RWPE1 (cell line): ENCODE measurements around the gene NUDT8.

Experiments used
- CTCF ChIA-PET: fragments of 350-600 bp; sonication (Branson Sonifier 250); formaldehyde crosslinking; extraction: SDS; loops from one replicate; lab custom pipeline; 2021; lab: Yijun Ruan, JAX
- POLR2A ChIA-PET: fragments of 400-600 bp; formaldehyde crosslinking; extraction: SDS; loops from one replicate; lab custom pipeline; 2020; ENCODE audit warnings: antibody characterized with exemption; ENCODE audit not compliant: low non-redundant PET; lab: Yijun Ruan, JAX
- DNase-seq: peaks from one replicate; pipeline ENCODE4 v3.0.0; 2012; ENCODE audit warnings: low spot score
- H3K27ac ChIP-seq: fragments of 450-650 bp; 2 replicates; pipeline ENCODE4 v1.5.1; 2017
- CTCF ChIP-seq: fragments of 450-650 bp; conservative IDR thresholded peaks from 2 replicates; pipeline ENCODE4 v1.5.1; 2017; ENCODE audit warnings: low read depth, mild to moderate bottlenecking

NUDT8 gene

GRCh38 chr11:67632982-67633755 lies 3.4 kb upstream of the NUDT8 start:
- no peak for DNase-seq
- H3K27ac ChIP-seq: 0 out of 2 replicates have a peak overlapping the region, but pooled peaks have one; percentile 88
- ChIA-PET CTCF (interaction anchor here (0.6 kb wide), 3 partner anchors 12 to 287 kb away, joined by 3 to 5 read pairs (median 3); no protein-coding TSS in a partner anchor), POLR2A (no interaction called here)
- TF ChIP-seq CTCF: no peak

- no peak for TF ChIP-seq CTCF
- ChIA-PET POLR2A (interaction anchor here (1.1 kb wide), 1 partner anchor 24 kb away, joined by 5 read pairs; no protein-coding TSS in a partner anchor), CTCF (interaction anchor here (0.6 to 0.9 kb wide), 2 partner anchors 31 to 286 kb away, joined by 3 read pairs; no protein-coding TSS in a partner anchor)
- DNase-seq: no peak
- H3K27ac ChIP-seq: peak overlapping the region; percentile 88; the same call in 1 of the 2 replicates
Observed at GRCh38 chr11:67632175-67632981, 2.6 kb upstream of the NUDT8 start.

- POLR2A ChIA-PET: interaction anchor here (1.1 kb wide), 1 partner anchor 24 kb away, joined by 5 read pairs; no protein-coding TSS in a partner anchor
- no peak for TF ChIP-seq CTCF
- peak overlapping the region; percentile 88; the same call in 1 of the 2 replicates for H3K27ac ChIP-seq
- DNase-seq: no peak
- CTCF ChIA-PET: interaction anchor here (0.9 kb wide), 1 partner anchor 31 kb away, joined by 3 read pairs; no protein-coding TSS in a partner anchor
Observed at GRCh38 chr11:67631853-67632174, 2.1 kb upstream of the NUDT8 start.

- TF ChIP-seq CTCF: no peak
- H3K27ac ChIP-seq: peak overlapping the region; percentile 88
- ChIA-PET POLR2A (interaction anchor here (1.1 kb wide), 1 partner anchor 25 kb away, joined by 5 read pairs; no protein-coding TSS in a partner anchor), CTCF (interaction anchor here (0.6 to 0.9 kb wide), 3 partner anchors 32 to 730 kb away, joined by 3 to 4 read pairs (median 3); no protein-coding TSS in a partner anchor)
- DNase-seq: no peak
Observed at GRCh38 chr11:67631411-67631810, 1.7 kb upstream of the NUDT8 start.

GRCh38 chr11:67630943-67631331 lies 1.2 kb upstream of the NUDT8 start:
- TF ChIP-seq CTCF: peak; percentile 16; the same call in 1 of the 2 replicates
- CTCF ChIA-PET: interaction anchor here (0.5 to 1.3 kb wide), 8 partner anchors 14 to 731 kb away, joined by 3 to 6 read pairs (median 3); no protein-coding TSS in a partner anchor
- no peak for DNase-seq
- peak overlapping the region; percentile 88 for H3K27ac ChIP-seq
- POLR2A ChIA-PET: interaction anchor here (0.5 kb wide), 1 partner anchor 138 kb away, joined by 3 read pairs; no protein-coding TSS in a partner anchor
